Lung (tissue), 12 donors: ENCODE data around the gene PDXK. TPM values are rescaled to one million over a fixed set of nuclear protein-coding genes. Genes with fewer than 3 reads are reported as not detected.

Source experiments
- ATAC-seq: fragments of 200-7000 bp; cut with Tn5 transposase; one replicate; pipeline ENCODE4 v1.9.1; 2020; ENCODE audit warnings: moderate number of reproducible peaks; ENCODE audit not compliant: insufficient read depth, low FRiP score
- DNase-seq, 3 donors: peaks; one replicate each; pipeline ENCODE4 v3.0.0-alpha.2; 2013 to 2017
- H3K27ac ChIP-seq, 2 donors: one replicate each; pipeline ENCODE4 v1.5.1; 2013; ENCODE audit warnings: mild to moderate bottlenecking in 2 of 2, moderate library complexity in 2 of 2, control low read depth in 1 of 2, inconsistent platforms in 1 of 2, low read depth in 1 of 2, low read length in 1 of 2
- H3K27me3 ChIP-seq, 3 donors: one replicate each; pipeline ENCODE4 v1.5.1; 2013; ENCODE audit warnings: low read length in 2 of 3; ENCODE audit not compliant: control insufficient read depth in 3 of 3, insufficient read depth in 3 of 3
- H3K36me3 ChIP-seq, 4 donors: one replicate each; pipeline ENCODE4 v1.5.1; 2013; ENCODE audit warnings: low read length in 4 of 4, mild to moderate bottlenecking in 1 of 4, moderate library complexity in 1 of 4; ENCODE audit not compliant: control insufficient read depth in 4 of 4, insufficient read depth in 4 of 4
- H3K4me1 ChIP-seq, 5 donors: one replicate each; pipeline ENCODE4 v1.5.1; 2013; ENCODE audit warnings: low read length in 5 of 5, mild to moderate bottlenecking in 2 of 5, moderate library complexity in 1 of 5; ENCODE audit not compliant: control insufficient read depth in 5 of 5, insufficient read depth in 5 of 5
- H3K4me3 ChIP-seq: one replicate; pipeline ENCODE4 v1.5.1; 2013; ENCODE audit warnings: mild to moderate bottlenecking, control low read depth, moderate library complexity
- H3K9ac ChIP-seq, 2 donors: one replicate each; pipeline ENCODE4 v1.5.1; 2013; ENCODE audit warnings: low read length in 2 of 2, control low read depth in 1 of 2; ENCODE audit not compliant: insufficient read depth in 1 of 2
- H3K9me3 ChIP-seq, 4 donors: one replicate each; pipeline ENCODE4 v1.5.1; 2013; ENCODE audit warnings: low read length in 3 of 4, mild to moderate bottlenecking in 1 of 4, moderate library complexity in 1 of 4; ENCODE audit not compliant: control insufficient read depth in 4 of 4, insufficient read depth in 3 of 4
- CTCF ChIP-seq: IDR thresholded peaks from 2 replicates; pipeline ENCODE4 v1.5.1; 2012; ENCODE audit warnings: mild to moderate bottlenecking; ENCODE audit errors: control extremely low read depth, extremely low read depth
- WGBS, 2 donors: extraction: QIAGEN DNeasy Blood & Tissue Kit; methylation state at CpG; one replicate each; pipeline ENCODE4 v1.1.7; 2013; 5-methylcytosine and 5-hydroxymethylcytosine counted together
- polyA plus RNA-seq, 2 donors: library from polyadenylated mRNA; stranded (reverse); fragments of 200-250 nt; gene quantifications; one replicate each; pipeline ENCODE4 v1.2.1, GENCODE V29; 2013
- total RNA-seq, 2 donors: library from RNA; depleted of rRNA in 1 of 2; stranded (reverse); fragments of >200 nt in 1 of 2; gene quantifications; one replicate each; pipeline ENCODE4 v1.2.1, GENCODE V29; 2014 to 2021
- donor health status: control.
- donor health status: control.
- donor health status: Bipolar disorder and iron deficiency.
- donor health status: healthy.
- donor health status: DM: yes; HTN: yes; CAD: no.

The PDXK gene
- total and polyA plus RNA-seq, 4 donors: 62.7 to 276 (median 157) TPM

GRCh38 chr21:43779660-43780059 is 60.7 kb downstream of the PDXK start:
- ATAC-seq (no peak), DNase-seq (no peak)
- TF ChIP-seq CTCF: no peak
- Histone ChIP-seq H3K27me3 (no peaks in the 10 kb centered on the region), H3K9me3 (no peaks in the 10 kb centered on the region), H3K9ac (no peak overlapping the region), H3K4me3 (no peak overlapping the region), H3K36me3 (no peaks in the 10 kb centered on the region), H3K27ac (no peak overlapping the region), H3K4me1 (peaks cover 0 to 9% (median 2%) of the 10 kb centered on the region in 5 donors)
- WGBS, 2 donors: 83 to 86% methylated on average over 5 of the region's 5 CpGs

GRCh38 chr21:43781846-43782245 is 62.9 kb downstream of the PDXK start:
- no peak overlapping the region for H3K9ac ChIP-seq

GRCh38 chr21:43782431-43783097 is 63.6 kb downstream of the PDXK start:
- Histone ChIP-seq H3K4me3 (no peak overlapping the region), H3K9me3 (no peaks in the 10 kb centered on the region), H3K36me3 (no peaks in the 10 kb centered on the region), H3K9ac (no peak overlapping the region), H3K27me3 (no peaks in the 10 kb centered on the region), H3K27ac (peak overlapping the region in 1 of 2 donors; percentile 81), H3K4me1 (peaks cover 0 to 6% (median 0%) of the 10 kb centered on the region in 5 donors)
- TF ChIP-seq CTCF: no peak
- ATAC-seq (no peak), DNase-seq (no peak)
- 72 to 86% methylated on average over 5 of the region's 5 CpGs for WGBS, 2 donors

More at GRCh38 chr21:43781846-43782245, 62.9 kb downstream of the PDXK start:
- H3K4me3 ChIP-seq: no peak overlapping the region
- H3K36me3 ChIP-seq: no peaks in the 10 kb centered on the region
- no peaks in the 10 kb centered on the region for H3K27me3 ChIP-seq
- DNase-seq: no peak
- peaks cover 0 to 6% (median 0%) of the 10 kb centered on the region in 5 donors for H3K4me1 ChIP-seq
- TF ChIP-seq CTCF: no peak
- H3K27ac ChIP-seq: peak overlapping the region in 1 of 2 donors; percentile 81
- WGBS, 2 donors: 82 to 87% methylated on average over 6 of the region's 6 CpGs
- ATAC-seq: no peak
- H3K9me3 ChIP-seq: no peaks in the 10 kb centered on the region
